Cardiac muscle cell (in vitro differentiated cells and primary cell): Measurements from ENCODE around the gene EPB41. TPM values are rescaled to one million over a fixed set of nuclear protein-coding genes. Genes with fewer than 3 reads are reported as not detected.

Source experiments
- DNase-seq, 2 donors: peaks; one replicate each; pipeline versions ENCODE4 v3.0.0 to v3.0.0-alpha.2; 2010 to 2017; ENCODE audit warnings: low read depth in 1 of 2, low spot score in 1 of 2
- H3K27ac ChIP-seq: fragments of 200-600 bp; sonication (generic); 2 replicates; pipeline ENCODE4 v1.5.1; 2016
- H3K27me3 ChIP-seq: fragments of 200-600 bp; sonication (generic); 2 replicates; pipeline ENCODE4 v1.6.0; 2016; ENCODE audit warnings: control low read depth
- H3K36me3 ChIP-seq: fragments of 200-600 bp; sonication (generic); 2 replicates; pipeline ENCODE4 v1.5.1; 2016; ENCODE audit warnings: control low read depth
- H3K4me1 ChIP-seq: fragments of 200-600 bp; sonication (generic); 2 replicates; pipeline ENCODE4 v1.8.1; 2017; ENCODE audit warnings: low read depth, mild to moderate bottlenecking, mixed run types
- H3K4me3 ChIP-seq: fragments of 200-600 bp; sonication (generic); 2 replicates; pipeline ENCODE4 v1.5.1; 2016; ENCODE audit warnings: mild to moderate bottlenecking
- H3K9me3 ChIP-seq: fragments of 200-600 bp; sonication (generic); 2 replicates; pipeline ENCODE4 v1.5.1; 2017; ENCODE audit warnings: low read depth, mild to moderate bottlenecking, control low read depth
- polyA plus RNA-seq: library from polyadenylated mRNA; unstranded; fragments of >200 nt; fragmentation: Nextera tagmentation; extraction: Ambion mirVana; gene quantifications from 2 replicates; pipeline ENCODE4 v1.2.1, GENCODE V29; 2016
- total RNA-seq: library from RNA; depleted of rRNA; stranded (reverse); fragments of >200 nt; gene quantifications from 2 replicates; pipeline ENCODE4 v1.2.3, GENCODE V29; 2016
- TF ChIP-seq, protein P1 (sequence below): IDR thresholded peaks from 2 replicates; pipeline ENCODE4 v1.5.1; 2012; ENCODE audit warnings: low read depth, mild to moderate bottlenecking, low read length

The EPB41 gene
- total and polyA plus RNA-seq, 2 experiments from 2014 or later: 15.4 to 50.5 TPM

DNA sequence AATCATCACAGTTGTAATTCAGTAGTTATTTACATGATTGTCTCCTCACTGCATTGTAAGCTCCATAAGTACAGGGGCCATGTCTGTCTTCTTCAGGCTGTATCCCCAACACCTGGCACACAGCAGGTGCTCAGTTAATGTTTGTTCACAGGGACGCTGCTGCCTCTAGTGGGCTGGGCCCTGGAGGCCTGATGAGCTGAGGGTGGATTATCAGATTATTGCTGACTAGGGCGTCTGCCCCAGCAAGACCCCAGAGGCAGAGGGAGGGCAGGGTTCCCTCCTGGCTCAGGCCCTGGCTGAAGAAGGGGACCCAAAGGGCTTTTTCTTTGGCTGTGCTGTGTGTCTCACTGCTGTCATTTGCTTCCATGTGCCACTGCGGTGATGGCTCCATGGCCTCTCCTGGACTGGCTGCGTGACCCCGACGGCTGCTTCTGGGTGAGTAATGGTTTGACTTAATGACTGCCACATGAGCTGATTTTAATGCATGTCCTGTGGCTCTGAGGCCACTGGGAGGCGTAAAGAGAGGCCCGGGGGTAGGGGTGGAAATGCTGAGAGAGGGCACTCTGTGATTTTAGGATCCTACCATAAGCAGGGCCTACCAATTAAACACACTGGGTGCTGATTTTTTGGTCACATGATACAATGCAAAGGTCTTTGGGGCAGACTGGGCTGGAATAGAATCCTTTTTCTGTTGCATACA is 20.8 kb upstream of the EPB41 start:
- H3K9me3 ChIP-seq: no peaks in the 10 kb centered on the region
- TF ChIP-seq, protein P1, sequence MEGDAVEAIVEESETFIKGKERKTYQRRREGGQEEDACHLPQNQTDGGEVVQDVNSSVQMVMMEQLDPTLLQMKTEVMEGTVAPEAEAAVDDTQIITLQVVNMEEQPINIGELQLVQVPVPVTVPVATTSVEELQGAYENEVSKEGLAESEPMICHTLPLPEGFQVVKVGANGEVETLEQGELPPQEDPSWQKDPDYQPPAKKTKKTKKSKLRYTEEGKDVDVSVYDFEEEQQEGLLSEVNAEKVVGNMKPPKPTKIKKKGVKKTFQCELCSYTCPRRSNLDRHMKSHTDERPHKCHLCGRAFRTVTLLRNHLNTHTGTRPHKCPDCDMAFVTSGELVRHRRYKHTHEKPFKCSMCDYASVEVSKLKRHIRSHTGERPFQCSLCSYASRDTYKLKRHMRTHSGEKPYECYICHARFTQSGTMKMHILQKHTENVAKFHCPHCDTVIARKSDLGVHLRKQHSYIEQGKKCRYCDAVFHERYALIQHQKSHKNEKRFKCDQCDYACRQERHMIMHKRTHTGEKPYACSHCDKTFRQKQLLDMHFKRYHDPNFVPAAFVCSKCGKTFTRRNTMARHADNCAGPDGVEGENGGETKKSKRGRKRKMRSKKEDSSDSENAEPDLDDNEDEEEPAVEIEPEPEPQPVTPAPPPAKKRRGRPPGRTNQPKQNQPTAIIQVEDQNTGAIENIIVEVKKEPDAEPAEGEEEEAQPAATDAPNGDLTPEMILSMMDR: peak; percentile 36
- H3K27ac ChIP-seq: no peak overlapping the region
- no peak overlapping the region for H3K4me3 ChIP-seq
- peaks cover 9% of the 10 kb centered on the region for H3K4me1 ChIP-seq
- no peak for DNase-seq
- no peaks in the 10 kb centered on the region for H3K27me3 ChIP-seq
- H3K36me3 ChIP-seq: no peaks in the 10 kb centered on the region

DNA sequence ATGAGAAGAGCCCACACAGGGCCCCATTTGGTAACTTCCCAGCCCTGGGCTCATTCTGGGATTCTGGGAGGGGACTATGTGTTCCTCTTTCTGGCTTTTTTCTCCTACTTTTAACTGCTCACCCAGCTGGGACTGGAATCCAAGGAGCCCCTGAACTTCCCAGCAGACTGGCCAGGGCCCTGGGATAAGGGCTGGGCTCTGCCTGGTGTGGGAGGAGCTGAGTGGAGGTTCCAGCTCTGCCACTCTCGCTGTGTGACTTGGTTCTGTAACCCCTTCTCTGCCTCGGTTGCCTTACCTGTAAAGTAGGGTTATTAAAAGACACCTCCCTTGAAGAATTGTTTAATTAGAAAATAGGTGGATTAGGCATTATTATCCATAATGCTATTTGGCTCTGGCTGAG is 19.6 kb upstream of the EPB41 start:
- no peaks in the 10 kb centered on the region for H3K36me3 ChIP-seq
- no peak for DNase-seq
- TF ChIP-seq, protein P1: no peak
- H3K27me3 ChIP-seq: no peaks in the 10 kb centered on the region
- no peak overlapping the region for H3K4me3 ChIP-seq
- no peak overlapping the region for H3K27ac ChIP-seq
- H3K9me3 ChIP-seq: no peaks in the 10 kb centered on the region
- peaks cover 9% of the 10 kb centered on the region for H3K4me1 ChIP-seq

DNA sequence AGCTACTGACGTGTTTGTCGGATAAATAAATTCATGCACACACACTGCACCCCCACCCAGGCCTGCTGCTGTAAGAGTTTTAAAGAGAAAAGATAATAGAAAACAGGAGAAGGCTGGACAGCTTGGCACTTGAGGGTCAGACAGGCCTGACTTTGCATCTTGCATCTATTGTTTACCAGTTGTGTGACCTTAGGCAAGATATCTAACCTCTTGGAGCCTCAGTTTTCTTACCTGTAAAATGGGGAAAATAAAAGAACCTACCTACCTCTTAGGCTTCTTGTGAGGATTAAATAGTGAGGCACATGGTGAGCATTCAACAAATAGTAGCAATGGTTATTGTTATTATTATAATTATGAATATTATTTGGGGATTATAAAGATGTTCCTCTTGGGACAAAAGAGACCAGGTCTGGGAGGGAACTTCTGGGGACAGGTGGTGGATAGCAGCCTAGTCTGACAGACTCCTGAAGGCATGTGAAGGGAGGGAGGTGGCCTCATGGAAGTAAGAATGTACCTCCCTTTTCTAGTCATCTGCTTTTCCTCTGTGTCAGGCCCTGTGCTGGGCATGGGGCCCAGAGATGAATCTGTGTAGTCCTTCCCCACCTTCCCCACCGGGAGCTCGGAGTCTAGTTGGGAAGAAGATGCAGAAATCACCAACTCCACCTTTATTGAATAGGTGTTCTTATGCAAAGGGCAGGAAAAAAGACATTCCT is 18.3 kb upstream of the EPB41 start:
- Histone ChIP-seq H3K4me3 (no peak overlapping the region), H3K27me3 (no peaks in the 10 kb centered on the region), H3K36me3 (no peaks in the 10 kb centered on the region), H3K27ac (no peak overlapping the region), H3K9me3 (no peaks in the 10 kb centered on the region), H3K4me1 (peaks cover 9% of the 10 kb centered on the region)
- peak in 1 of 2 donors; percentile 26 for DNase-seq
- TF ChIP-seq, protein P1: no peak

- no peak for DNase-seq
- no peaks in the 10 kb centered on the region for H3K36me3 ChIP-seq
- peaks cover 9% of the 10 kb centered on the region for H3K4me1 ChIP-seq
- TF ChIP-seq, protein P1: no peak
- no peak overlapping the region for H3K4me3 ChIP-seq
- no peak overlapping the region for H3K27ac ChIP-seq
- H3K27me3 ChIP-seq: no peaks in the 10 kb centered on the region
- H3K9me3 ChIP-seq: no peaks in the 10 kb centered on the region
Observed at GRCh38 chr1:28896609-28896986, 17.8 kb upstream of the EPB41 start.

DNA sequence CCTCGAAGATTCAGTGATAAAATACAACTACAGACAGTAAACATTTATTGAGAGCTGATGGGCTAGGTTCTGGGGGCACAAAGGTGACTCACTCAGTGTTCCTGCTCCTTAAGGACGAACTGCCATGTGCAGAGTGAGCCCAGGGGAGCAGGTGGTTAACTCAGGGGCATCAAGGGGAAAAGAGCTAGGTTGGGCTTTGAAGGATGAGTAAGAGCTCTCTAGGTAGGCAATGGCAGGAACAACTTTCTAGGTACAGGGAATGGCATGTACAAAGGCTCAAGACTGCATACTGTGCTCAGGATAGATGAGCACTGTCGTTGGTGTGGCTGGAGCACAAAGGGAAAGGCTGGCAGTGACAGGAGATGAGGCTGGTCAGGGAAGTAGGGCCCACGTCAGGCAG is 16.6 kb upstream of the EPB41 start:
- no peak overlapping the region for H3K4me3 ChIP-seq

More for the DNA sequence above, 16.6 kb upstream of the EPB41 start:
- DNase-seq: no peak
- H3K36me3 ChIP-seq: no peaks in the 10 kb centered on the region
- no peaks in the 10 kb centered on the region for H3K27me3 ChIP-seq
- H3K27ac ChIP-seq: no peak overlapping the region
- peaks cover 9% of the 10 kb centered on the region for H3K4me1 ChIP-seq
- H3K9me3 ChIP-seq: no peaks in the 10 kb centered on the region
- TF ChIP-seq, protein P1: no peak
